GM21737 (cell line): Measurements from ENCODE around the gene LALBA.
"Not testable (repeated sequence)": the region's sequence is repeated elsewhere in the genome, so short reads cannot be mapped to it uniquely, and the experiment has no call there.

ENCODE experiments used
- ATAC-seq: cut with Tn5 transposase; IDR thresholded peaks from one replicate; pipeline ENCODE4 v1.9.1; 2021; ENCODE audit warnings: mild to moderate bottlenecking, moderate library complexity; ENCODE audit not compliant: unreplicated experiment

LALBA gene

GRCh38 chr12:48569946-48570345 is at the start of gene LALBA:
LALBA (minus strand) TSS chr12:48570046; CDS start chr12:48570020, 26 bp downstream.
- ATAC-seq = no peak

- ATAC-seq = no peak
Measured at GRCh38 chr12:48618541-48618940, 48.7 kb upstream of the LALBA start.

DNA sequence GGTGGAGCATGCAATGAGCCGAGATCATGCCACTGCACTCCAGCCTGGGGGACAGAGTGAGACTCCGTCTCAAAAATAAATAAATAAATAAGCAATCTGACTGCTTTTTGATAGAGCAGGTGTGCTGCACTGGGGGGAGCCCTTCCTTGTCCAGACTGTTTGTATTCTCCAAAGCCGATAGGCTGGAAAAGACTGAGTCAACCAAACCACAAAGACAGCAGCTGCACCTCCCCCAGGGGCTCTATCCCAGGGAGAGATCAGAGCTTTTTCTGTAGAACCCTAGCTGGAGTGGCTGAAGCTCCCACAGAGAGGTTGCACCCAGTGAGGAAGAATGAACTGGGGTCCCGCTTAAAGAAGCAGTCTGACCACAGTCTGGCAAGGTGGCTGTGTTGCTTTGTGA is 45.8 kb upstream of the LALBA start:
- ATAC-seq = no peak

DNA sequence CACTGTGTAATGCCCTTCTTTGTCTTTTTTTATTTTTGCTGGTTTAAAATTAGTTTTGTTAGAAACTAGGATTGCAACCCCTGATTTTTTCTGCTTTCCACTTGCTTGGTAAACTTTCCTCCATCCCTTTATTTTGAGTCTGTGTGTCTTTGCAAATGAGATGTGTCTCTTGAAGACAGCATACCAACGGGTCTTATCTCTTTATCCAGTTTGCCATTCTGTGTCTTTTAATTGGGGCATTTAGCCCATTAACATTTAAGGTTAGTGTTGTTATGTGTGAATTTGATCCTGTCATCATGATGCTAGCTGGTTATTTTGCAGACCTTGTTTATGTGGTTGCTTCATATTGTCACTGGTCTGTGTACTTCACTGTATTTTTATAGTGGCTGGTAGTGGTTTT is 43.5 kb upstream of the LALBA start:
- no peak for ATAC-seq

- no peak for ATAC-seq
Measured at GRCh38 chr12:48602192-48602989, 32.5 kb upstream of the LALBA start.

DNA sequence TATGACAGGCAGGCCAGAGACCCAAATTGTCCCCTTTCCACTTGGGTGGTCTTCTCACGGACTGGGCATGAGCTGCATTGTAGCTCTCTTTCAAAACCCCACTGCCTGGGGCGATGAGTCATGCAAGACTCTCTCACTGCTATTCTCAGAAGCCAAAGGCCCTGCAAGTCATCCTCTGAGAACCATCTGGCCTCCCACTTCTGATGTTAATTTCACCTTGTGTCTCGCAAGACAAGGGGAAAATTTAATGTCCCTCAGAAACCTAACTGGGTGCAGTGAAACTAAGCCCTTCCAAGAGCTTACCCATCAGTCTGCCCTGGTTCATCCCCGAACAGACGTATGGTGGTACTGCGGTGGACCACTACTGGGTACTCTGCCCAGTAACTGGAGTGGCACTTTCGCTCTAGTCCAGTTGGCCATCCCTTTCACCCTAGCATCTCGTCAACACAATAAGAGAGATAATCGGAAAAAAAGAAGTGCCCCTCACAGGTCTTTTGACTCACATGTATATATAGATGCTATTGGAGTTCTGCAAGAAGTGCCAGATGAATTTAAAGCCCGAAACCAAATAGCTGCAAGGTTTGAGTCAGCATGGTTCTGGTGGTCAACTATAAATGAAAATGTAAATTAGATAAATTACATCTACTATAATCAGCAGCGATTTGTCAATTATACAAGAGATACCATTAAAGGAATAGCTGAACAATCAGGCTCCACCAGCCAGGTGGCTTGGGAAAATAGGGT is 31.3 kb upstream of the LALBA start:
- peak; percentile 69 for ATAC-seq

DNA sequence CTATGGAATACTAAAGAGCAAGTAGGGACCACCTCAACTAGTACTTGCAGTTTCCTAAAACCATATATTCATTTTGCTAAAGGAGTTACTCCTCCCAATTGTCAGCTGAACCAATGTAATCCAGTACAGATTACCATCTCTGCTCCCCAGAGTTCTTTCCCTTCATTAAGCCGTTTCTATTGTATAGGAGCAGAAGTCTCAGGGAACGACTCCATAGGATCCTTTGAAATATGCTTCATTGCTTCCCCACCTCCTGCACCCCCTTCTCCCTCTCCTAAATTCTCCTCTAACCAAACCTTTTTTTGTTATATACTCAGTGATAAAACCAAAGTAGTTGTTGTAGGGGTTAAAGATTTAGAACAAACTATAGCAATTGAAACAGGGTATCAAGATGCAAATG is 30.7 kb upstream of the LALBA start:
- ATAC-seq = no peak

GRCh38 chr12:48592591-48593086 is 22.8 kb upstream of the LALBA start:
- no peak for ATAC-seq

DNA sequence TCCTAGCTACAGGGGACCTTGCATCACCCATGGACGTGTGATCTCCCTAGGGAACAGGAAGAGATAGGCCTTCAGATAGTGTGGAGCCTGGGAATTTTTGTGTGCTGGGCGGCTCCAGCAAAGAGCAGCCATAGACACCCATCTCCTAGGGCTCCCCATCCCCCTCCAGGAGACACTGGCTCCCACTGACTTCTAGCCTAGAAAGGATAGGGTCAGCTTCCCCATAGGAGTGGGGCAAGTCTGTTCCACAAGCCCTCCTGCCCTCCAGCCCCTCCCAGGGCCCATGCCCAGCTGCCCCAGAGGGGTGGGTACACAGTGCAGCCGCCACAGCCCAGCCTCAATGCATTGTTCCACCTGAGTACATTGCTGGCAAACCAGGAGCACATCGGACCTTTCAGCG is 16.5 kb upstream of the LALBA start:
- no peak for ATAC-seq

GRCh38 chr12:48583728-48584127 is 13.9 kb upstream of the LALBA start:
- ATAC-seq = no peak

DNA sequence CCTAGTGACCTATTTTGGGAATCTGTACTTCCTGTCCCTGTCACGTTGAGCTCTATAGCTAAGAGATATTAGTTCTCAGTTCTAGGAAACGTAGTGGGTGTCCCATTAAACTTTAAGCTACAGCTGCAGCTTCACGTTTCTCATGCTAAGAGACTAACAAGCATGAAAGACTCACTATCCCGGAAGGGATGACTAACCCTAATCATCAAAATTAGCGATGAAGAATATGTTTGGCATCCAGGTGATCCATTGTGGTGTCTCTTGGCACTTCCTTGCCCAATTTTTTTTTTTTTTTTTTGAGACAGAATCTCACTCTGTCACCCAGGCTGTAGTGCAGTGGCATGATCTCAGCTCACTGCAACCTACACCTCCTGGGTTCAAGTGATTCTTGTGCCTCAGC is 11.0 kb upstream of the LALBA start:
- ATAC-seq = no peak

- ATAC-seq = no peak
Measured at GRCh38 chr12:48572326-48572725, 2.5 kb upstream of the LALBA start.

DNA sequence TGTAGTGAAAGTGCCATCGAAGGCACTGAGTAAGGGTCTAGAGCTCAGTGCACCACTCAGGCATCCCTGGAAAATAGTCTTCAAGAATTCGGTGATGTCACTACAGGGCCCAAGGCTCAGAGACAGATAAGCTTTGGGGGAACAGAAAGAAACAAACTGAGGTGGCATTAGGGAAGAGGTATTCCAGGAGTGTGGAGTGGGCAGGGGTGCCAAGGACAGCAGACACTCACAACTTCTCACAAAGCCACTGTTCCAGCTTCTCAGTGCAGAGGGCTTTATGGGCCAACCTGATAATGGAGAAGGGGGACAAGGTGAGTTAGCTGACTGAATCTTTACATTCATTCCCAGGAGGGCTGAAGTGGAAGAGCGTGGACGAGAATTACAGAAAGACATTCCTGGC is 2.1 kb downstream of the LALBA start:
- no peak for ATAC-seq

DNA sequence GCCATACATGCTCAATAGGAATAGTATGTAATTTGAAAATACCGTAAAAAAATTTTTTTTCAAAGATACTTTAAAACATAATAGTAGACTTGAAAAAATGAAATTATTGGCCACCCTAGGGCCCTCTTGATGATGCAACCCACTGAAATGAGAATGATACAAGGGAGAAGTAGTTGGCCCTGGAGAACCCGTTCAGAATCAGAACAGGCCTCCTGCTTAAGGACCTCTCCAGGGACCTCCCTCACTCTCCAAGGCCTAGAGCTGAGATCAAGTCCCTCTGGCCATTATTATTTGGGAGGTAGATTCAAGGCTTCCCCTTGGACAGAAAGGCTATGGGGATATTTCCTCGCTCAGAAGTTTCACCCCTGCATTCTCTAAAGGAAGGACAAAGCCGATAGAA is 11.9 kb downstream of the LALBA start:
- ATAC-seq = no peak

DNA sequence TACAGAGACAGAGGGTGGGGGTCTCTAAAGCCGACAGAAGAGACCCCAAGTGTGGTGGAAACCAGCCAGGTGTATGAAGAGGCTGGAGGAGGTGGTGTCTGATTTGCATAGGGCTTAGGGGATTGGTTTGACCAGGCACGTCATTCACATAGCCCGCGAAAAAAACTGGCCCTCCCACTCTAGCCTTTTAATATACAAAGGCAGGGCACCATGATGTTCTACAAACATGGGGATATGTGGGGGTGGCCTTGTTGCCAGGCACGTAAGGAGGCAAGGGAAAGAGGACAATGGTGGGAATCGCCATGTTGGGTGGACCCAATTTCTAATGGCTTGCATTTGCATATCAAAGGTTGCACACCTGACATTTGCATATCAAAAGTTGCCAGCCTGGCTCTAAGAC is 13.2 kb downstream of the LALBA start:
- ATAC-seq = no peak

DNA sequence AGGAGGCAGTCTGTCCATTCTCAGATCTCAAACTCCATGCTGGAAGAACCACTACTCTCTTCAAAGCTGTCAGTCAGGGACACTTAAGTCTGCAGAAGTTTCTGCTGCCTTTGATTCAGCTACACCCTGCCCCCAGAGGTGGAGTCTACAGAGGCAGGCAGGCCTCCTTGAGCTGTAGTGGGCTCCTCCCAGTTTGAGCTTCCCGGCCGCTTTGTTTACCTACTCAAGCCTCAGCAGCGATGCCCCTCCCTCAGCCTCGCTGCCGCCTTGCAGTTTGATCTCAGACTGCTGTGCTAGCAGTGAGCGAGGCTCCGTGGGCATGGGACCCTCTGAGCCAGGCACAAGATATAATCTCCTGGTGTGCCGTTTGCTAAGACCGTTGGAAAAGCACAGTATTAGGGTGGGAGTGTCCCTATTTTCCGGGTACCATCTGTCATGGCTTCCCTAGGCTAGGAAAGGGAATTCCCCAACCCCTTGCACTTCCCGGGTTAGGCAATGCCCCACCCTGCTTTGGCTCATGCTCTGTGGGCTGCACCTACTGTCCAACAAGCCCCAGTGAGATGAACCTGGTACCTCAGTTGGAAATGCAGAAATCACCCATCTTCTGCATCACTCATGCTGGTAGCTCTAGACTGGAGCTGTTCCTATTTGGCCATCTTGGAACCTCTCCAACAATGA is 16.0 kb downstream of the LALBA start:
- ATAC-seq = not testable (repeated sequence)

GRCh38 chr12:48551636-48552035 is 18.2 kb downstream of the LALBA start:
- ATAC-seq = not testable (repeated sequence)

- ATAC-seq = not testable (repeated sequence)
Measured at GRCh38 chr12:48547012-48547411, 22.8 kb downstream of the LALBA start.

DNA sequence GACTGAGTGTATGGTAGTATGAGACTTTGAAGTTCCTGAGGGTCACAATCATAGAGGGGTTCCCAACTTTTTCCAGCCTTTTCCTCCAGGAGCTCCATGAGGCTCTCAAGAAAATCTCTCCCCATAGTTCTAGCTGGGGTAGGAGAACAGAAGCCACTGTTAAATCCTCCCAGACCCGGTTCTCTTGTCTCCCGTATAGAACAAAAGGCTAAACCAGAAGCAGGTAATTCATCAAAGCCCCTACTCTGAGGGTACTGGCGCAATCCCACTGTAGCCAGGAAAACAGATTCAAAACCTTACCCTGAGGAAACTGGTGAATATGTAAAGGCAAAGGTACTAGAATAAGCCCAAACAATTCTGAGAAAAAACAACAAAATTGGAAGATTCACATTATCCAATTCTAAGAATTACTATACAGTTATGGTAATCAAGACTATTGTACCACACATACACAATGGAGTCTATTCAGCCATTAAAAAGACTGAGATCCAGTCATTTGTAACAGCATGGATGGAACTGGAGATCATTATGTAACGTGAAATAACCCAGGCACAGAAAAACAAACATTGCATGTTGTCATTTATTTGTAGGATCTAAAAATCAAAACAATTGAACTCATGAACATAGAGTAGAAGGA is 23.9 kb downstream of the LALBA start:
- ATAC-seq = no peak

GRCh38 chr12:48542300-48542928 is 27.4 kb downstream of the LALBA start:
- ATAC-seq = no peak

DNA sequence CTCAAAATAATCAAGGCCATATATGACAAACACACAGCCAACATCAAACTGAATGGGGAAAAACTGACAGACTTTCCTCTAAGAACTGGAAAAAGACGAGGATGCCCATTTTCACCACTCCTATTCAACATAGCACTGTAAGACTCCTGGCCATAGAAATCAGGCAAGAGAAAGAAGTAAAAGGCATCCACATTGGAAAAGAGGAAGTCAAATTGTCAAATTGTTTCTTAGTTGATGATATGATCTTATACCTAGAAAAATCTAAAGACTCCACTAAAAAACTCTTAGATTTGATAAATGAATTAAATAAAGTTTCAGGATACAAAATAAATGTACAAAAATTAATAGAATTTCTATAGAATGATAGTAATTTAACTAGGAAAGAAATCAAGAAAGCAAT is 33.2 kb downstream of the LALBA start:
- ATAC-seq = no peak
